ENCODE results near the gene LRRC53.

DNA sequence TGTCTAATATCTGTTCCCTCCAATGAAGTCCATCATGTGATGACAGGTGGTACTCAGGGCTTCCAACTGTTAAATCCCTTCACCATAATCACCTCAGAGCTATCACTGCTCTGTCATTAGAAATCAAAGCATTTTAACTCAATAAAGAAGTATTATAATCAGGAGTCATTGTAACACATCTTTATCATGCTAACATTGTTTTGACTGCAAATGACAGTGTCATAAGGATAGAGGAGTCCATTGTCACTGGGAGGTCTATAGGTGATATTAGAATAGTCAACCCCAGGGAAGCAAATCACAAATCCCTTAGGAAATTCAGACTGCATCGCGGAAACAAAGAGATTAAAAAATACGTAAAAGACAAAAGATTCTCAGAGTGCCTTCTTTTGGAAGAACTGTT lies 30.8 kb downstream of the LRRC53 start:
- TF ChIP-seq, protein P1, sequence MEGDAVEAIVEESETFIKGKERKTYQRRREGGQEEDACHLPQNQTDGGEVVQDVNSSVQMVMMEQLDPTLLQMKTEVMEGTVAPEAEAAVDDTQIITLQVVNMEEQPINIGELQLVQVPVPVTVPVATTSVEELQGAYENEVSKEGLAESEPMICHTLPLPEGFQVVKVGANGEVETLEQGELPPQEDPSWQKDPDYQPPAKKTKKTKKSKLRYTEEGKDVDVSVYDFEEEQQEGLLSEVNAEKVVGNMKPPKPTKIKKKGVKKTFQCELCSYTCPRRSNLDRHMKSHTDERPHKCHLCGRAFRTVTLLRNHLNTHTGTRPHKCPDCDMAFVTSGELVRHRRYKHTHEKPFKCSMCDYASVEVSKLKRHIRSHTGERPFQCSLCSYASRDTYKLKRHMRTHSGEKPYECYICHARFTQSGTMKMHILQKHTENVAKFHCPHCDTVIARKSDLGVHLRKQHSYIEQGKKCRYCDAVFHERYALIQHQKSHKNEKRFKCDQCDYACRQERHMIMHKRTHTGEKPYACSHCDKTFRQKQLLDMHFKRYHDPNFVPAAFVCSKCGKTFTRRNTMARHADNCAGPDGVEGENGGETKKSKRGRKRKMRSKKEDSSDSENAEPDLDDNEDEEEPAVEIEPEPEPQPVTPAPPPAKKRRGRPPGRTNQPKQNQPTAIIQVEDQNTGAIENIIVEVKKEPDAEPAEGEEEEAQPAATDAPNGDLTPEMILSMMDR (optimal IDR thresholded peaks at IDR 0.05 in 1 of 3, IDR thresholded peaks at IDR 0.05 in 1 of 3, conservative IDR thresholded peaks at IDR 0.05 in 1 of 3; ENCODE audit: extremely low read depth in 1 of 3, insufficient read depth in 2 of 3, low read length in 3 of 3), result no peak
- no peak for TF ChIP-seq EZH2 (IDR thresholded peaks at IDR 0.05; ENCODE audit: low read length)
